Astrocyte (in vitro differentiated cells and primary cell): Measurements from ENCODE around the gene TLCD5. TPM values are rescaled to one million over a fixed set of nuclear protein-coding genes. Genes with fewer than 3 reads are reported as not detected.

Source experiments
- DNase-seq: peaks from one replicate; pipeline ENCODE4 v3.0.0-alpha.2; 2010; ENCODE audit warnings: low read depth
- FAIRE-seq: peaks from 2 replicates; lab custom pipeline; 2011; peaks lifted over from hg19 to GRCh38; lab: Jason Lieb, UNC
- H2AFZ ChIP-seq: 2 replicates; pipeline ENCODE4 v1.6.0; 2012; ENCODE audit warnings: low read depth, low read length, inconsistent platforms
- H3K27ac ChIP-seq: 2 replicates; pipeline ENCODE4 v1.5.1; 2011; ENCODE audit warnings: low read depth, low read length, inconsistent platforms
- H3K27me3 ChIP-seq: 2 replicates; pipeline ENCODE4 v1.6.0; 2011; ENCODE audit warnings: low read length, inconsistent platforms; ENCODE audit not compliant: insufficient read depth
- H3K36me3 ChIP-seq: 2 replicates; pipeline ENCODE4 v1.5.1; 2011; ENCODE audit warnings: low read length, inconsistent platforms; ENCODE audit not compliant: insufficient read depth
- H3K4me1 ChIP-seq: 2 replicates; pipeline ENCODE4 v1.5.1; 2011; ENCODE audit warnings: low read length, inconsistent platforms; ENCODE audit not compliant: insufficient read depth
- H3K4me2 ChIP-seq: 2 replicates; pipeline ENCODE4 v1.6.0; 2012; ENCODE audit warnings: low read length, inconsistent platforms
- H3K4me3 ChIP-seq: 2 replicates; pipeline ENCODE4 v1.5.1; 2011; ENCODE audit warnings: low read depth, mild to moderate bottlenecking, low read length, inconsistent platforms; ENCODE audit not compliant: insufficient read depth
- H3K79me2 ChIP-seq: 2 replicates; pipeline ENCODE4 v1.6.0; 2012; ENCODE audit warnings: mild to moderate bottlenecking, low read length, inconsistent platforms; ENCODE audit not compliant: insufficient read depth
- H3K9ac ChIP-seq: 2 replicates; pipeline ENCODE4 v1.6.0; 2012; ENCODE audit warnings: mild to moderate bottlenecking, low read length, inconsistent platforms
- H3K9me3 ChIP-seq: 2 replicates; pipeline ENCODE4 v1.5.1; 2012; ENCODE audit warnings: low read depth, mild to moderate bottlenecking, low read length, inconsistent platforms; ENCODE audit not compliant: insufficient read depth
- H4K20me1 ChIP-seq: 2 replicates; pipeline ENCODE4 v1.6.0; 2012; ENCODE audit warnings: low read length, inconsistent platforms; ENCODE audit not compliant: insufficient read depth
- H3K27ac Mint-ChIP-seq: one replicate; pipeline ENCODE4 v1.8.0; 2021; ENCODE audit warnings: mild to moderate bottlenecking, mixed read lengths; ENCODE audit not compliant: unreplicated experiment
- H3K27me3 Mint-ChIP-seq: one replicate; pipeline ENCODE4 v1.8.0; 2021; ENCODE audit warnings: low read depth, mixed read lengths; ENCODE audit not compliant: unreplicated experiment
- H3K36me3 Mint-ChIP-seq: one replicate; pipeline ENCODE4 v1.8.0; 2021; ENCODE audit warnings: low read depth, mixed read lengths; ENCODE audit not compliant: unreplicated experiment
- H3K4me1 Mint-ChIP-seq: one replicate; pipeline ENCODE4 v1.8.0; 2021; ENCODE audit warnings: low read depth, mixed read lengths; ENCODE audit not compliant: unreplicated experiment
- H3K4me3 Mint-ChIP-seq: one replicate; pipeline ENCODE4 v1.8.0; 2021; ENCODE audit warnings: mild to moderate bottlenecking, moderate library complexity, mixed read lengths; ENCODE audit not compliant: unreplicated experiment
- H3K9me3 Mint-ChIP-seq: one replicate; pipeline ENCODE4 v1.8.0; 2021; ENCODE audit warnings: mild to moderate bottlenecking, mixed read lengths; ENCODE audit not compliant: unreplicated experiment
- CTCF ChIP-seq: IDR thresholded peaks from 2 replicates; pipeline ENCODE4 v1.5.1; 2011; ENCODE audit warnings: low read depth, mild to moderate bottlenecking, inconsistent platforms, low read length, moderate library complexity; ENCODE audit not compliant: insufficient read depth
- EZH2 ChIP-seq: IDR thresholded peaks from 2 replicates; pipeline ENCODE4 v1.6.1; 2012; ENCODE audit warnings: mild to moderate bottlenecking, low read length, inconsistent platforms; ENCODE audit not compliant: insufficient read depth
- total RNA-seq: library from RNA; stranded (reverse); gene quantifications from 2 replicates; pipeline ENCODE4 v1.2.1, GENCODE V29; 2021

TLCD5 gene
- total RNA-seq, 1 donor from 2014 or later: 9.5 TPM

GRCh38 chr11:120332822-120333716 lies 8.0 kb downstream of the TLCD5 start:
- TF ChIP-seq EZH2: no peak
- no peak for TF ChIP-seq CTCF
- peak overlapping the region; percentile 12 for H3K27ac ChIP-seq
- Mint-ChIP-seq H3K9me3 (no peaks in the 10 kb centered on the region), H3K27me3 (no peaks in the 10 kb centered on the region), H3K27ac (peak overlapping the region; percentile 66), H3K4me3 (no peak overlapping the region), H3K36me3 (peaks cover 4% of the 10 kb centered on the region), H3K4me1 (peaks cover 38% of the 10 kb centered on the region)
- H3K79me2 ChIP-seq: peaks cover 24% of the 10 kb centered on the region
- H4K20me1 ChIP-seq: peaks cover 13% of the 10 kb centered on the region
- no peak overlapping the region for H3K4me3 ChIP-seq
- H3K4me2 ChIP-seq: peak overlapping the region; percentile 17
- no peaks in the 10 kb centered on the region for H3K27me3 ChIP-seq
- peak; percentile 48 for DNase-seq
- FAIRE-seq: no peak
- peaks cover 9% of the 10 kb centered on the region for H3K36me3 ChIP-seq
- H3K9me3 ChIP-seq: no peaks in the 10 kb centered on the region
- H2AFZ ChIP-seq: no peak overlapping the region
- H3K9ac ChIP-seq: peak overlapping the region; percentile 9
- H3K4me1 ChIP-seq: peaks cover 45% of the 10 kb centered on the region

GRCh38 chr11:120333801-120334200 lies 8.7 kb downstream of the TLCD5 start:
- Histone ChIP-seq H3K4me2 (no peak overlapping the region), H3K27ac (no peak overlapping the region), H4K20me1 (peaks cover 20% of the 10 kb centered on the region), H3K4me1 (peaks cover 49% of the 10 kb centered on the region), H3K4me3 (no peak overlapping the region), H3K79me2 (peaks cover 25% of the 10 kb centered on the region), H3K9ac (no peak overlapping the region), H2AFZ (no peak overlapping the region), H3K36me3 (peaks cover 9% of the 10 kb centered on the region), H3K27me3 (no peaks in the 10 kb centered on the region), H3K9me3 (no peaks in the 10 kb centered on the region)
- H3K4me3 Mint-ChIP-seq: no peak overlapping the region
- H3K9me3 Mint-ChIP-seq: no peaks in the 10 kb centered on the region
- DNase-seq (no peak), FAIRE-seq (no peak)
- H3K4me1 Mint-ChIP-seq: peaks cover 38% of the 10 kb centered on the region
- peaks cover 4% of the 10 kb centered on the region for H3K36me3 Mint-ChIP-seq
- H3K27ac Mint-ChIP-seq: no peak overlapping the region
- TF ChIP-seq CTCF: no peak
- no peak for TF ChIP-seq EZH2
- H3K27me3 Mint-ChIP-seq: no peaks in the 10 kb centered on the region

GRCh38 chr11:120334332-120334731 lies 9.2 kb downstream of the TLCD5 start:
- FAIRE-seq (no peak), DNase-seq (no peak)
- H3K4me3 ChIP-seq: no peak overlapping the region
- H3K4me1 ChIP-seq: peaks cover 52% of the 10 kb centered on the region
- no peak overlapping the region for H3K4me3 Mint-ChIP-seq
- H3K27ac Mint-ChIP-seq: no peak overlapping the region
- H3K9me3 ChIP-seq: no peaks in the 10 kb centered on the region
- H3K36me3 ChIP-seq: peaks cover 9% of the 10 kb centered on the region
- H4K20me1 ChIP-seq: peaks cover 23% of the 10 kb centered on the region
- H3K79me2 ChIP-seq: peaks cover 28% of the 10 kb centered on the region
- no peak for TF ChIP-seq CTCF
- TF ChIP-seq EZH2: no peak
- H3K9me3 Mint-ChIP-seq: no peaks in the 10 kb centered on the region
- no peaks in the 10 kb centered on the region for H3K27me3 Mint-ChIP-seq
- H2AFZ ChIP-seq: no peak overlapping the region
- no peak overlapping the region for H3K4me2 ChIP-seq
- H3K9ac ChIP-seq: no peak overlapping the region
- H3K27me3 ChIP-seq: no peaks in the 10 kb centered on the region
- H3K4me1 Mint-ChIP-seq: peaks cover 37% of the 10 kb centered on the region
- H3K36me3 Mint-ChIP-seq: peaks cover 4% of the 10 kb centered on the region
- H3K27ac ChIP-seq: no peak overlapping the region
